Stimulated activated CD8-positive, alpha-beta memory T cell treated with anti-CD3 and anti-CD28 coated beads, Interleukin-15, amount 100 ng/mL, for 24 hours (primary cell): ENCODE measurements around the gene HMGCR.
"Not testable (repeated sequence)": the region's sequence is repeated elsewhere in the genome, so short reads cannot be mapped to it uniquely, and the experiment has no call there.

Source experiments
- DNase-seq: peaks from one replicate; pipeline ENCODE4 v3.0.0-alpha.2; 2020; ENCODE audit warnings: low read depth

Gene HMGCR

DNA sequence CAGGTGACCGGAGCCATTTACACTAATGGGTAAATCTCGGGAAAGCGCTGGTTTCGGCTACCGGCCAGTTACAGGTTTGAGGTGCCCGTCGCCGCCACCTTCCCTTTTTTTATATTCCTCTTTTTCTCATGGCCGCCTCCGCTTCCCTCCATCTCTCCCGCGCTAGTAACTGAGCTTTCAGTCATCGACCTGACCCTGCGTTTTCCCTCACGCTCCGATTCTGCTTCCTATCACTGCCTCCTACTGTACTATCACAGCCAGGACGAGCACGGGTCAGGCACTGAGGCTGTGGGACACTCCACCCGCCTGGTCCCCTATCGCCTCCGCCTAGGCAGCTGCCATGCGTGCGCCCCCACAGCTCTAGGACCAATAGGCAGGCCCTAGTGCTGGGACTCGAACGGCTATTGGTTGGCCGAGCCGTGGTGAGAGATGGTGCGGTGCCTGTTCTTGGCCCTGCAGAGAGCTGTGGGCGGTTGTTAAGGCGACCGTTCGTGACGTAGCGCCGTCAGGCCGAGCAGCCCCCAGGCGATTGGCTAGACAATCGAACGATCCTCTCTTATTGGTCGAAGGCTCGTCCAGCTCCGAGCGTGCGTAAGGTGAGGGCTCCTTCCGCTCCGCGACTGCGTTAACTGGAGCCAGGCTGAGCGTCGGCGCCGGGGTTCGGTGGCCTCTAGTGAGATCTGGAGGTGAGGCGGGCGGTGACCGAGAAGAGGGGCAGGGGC, at the start of gene HMGCR:
TSS of gene HMGCR (plus strand) at position 606 of the 722 bp plus-strand sequence. CDS start 5,386 bp downstream, outside the sequence.
- peak; percentile 83 for DNase-seq

- not testable (repeated sequence) for DNase-seq
Measured at GRCh38 chr5:75291844-75292243, 45.2 kb upstream of the HMGCR start.

DNA sequence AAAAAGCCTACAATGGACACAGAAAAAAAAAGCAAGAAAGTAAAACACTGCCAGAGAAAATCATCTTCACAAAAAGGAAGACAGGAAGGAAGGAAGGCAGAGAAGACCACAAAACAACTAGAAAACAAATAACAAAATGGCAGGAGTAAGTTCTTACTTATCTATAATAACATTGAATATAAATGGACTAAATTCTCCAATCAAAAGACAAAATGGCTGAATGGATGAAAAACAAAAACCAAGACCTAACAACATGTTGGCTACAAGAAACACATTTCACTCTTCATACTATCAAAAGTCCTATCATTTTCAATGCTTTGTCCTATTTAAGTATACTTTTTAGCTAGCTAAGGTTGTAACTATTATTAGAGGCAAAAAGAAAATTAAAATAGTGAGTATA, 36.9 kb upstream of the HMGCR start:
- DNase-seq, result no peak

- DNase-seq, result no peak
Measured at GRCh38 chr5:75303419-75303818, 33.6 kb upstream of the HMGCR start.

DNA sequence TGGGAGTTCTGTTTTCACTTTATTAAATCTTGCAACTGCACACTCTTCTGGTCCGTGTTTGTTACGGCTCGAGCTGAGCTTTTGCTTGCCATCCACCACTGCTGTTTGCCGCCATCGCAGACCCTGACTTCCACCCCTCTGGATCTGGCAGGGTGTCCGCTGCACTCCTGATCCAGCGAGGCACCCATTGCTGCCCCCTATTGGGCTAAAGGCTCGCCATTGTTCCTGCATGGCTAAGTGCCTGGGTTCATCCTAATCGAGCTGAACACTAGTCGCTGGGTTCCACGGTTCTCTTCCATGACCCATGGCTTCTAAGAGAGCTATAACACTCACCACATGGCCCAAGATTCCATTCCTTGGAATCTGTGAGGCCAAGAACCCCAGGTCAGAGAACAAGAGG, 32.5 kb upstream of the HMGCR start:
- DNase-seq, result not testable (repeated sequence)

- DNase-seq, result no peak
Measured at GRCh38 chr5:75306746-75307145, 30.3 kb upstream of the HMGCR start.

DNA sequence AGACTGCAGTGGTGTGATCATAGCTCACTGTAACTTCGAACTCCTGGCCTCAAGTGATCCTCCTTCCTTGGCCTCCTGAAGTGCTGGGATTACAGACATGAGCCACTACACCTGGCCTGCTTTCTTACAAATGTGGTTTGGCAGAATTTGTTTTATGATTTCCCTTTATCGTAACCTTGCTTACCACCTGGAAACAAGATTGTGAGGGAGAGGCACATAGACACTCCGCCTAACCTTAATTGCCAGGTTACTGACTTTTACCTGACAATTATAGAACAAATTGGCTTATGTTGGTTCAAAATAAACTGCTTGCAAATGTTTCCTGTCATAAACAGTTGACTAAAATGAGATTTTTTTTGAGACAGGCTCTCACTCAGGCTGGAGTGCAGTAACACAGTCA, 26.8 kb upstream of the HMGCR start:
- DNase-seq, result no peak

- DNase-seq, result not testable (repeated sequence)
Measured at GRCh38 chr5:75319148-75319547, 17.9 kb upstream of the HMGCR start.

DNA sequence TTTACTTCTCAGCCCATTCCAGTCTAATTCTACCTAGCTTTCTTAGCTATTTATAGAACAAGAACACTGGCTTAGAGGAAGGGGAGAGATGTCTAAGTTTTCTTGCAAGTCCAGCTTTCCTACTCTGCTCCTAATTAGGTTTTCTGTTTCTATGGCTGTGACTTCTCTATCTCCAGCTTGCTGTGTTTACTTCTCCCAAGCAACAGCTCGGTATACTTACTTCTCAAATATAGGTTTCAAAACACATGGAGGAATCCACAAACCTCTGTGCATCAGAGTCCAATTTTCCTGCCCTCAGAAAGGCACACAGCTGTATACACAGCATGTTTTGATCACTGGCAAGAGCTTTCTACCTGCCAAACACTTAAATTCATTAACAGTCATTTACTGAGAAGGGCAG, 17.4 kb upstream of the HMGCR start:
- DNase-seq, result no peak

- DNase-seq, result no peak
Measured at GRCh38 chr5:75320371-75320770, 16.6 kb upstream of the HMGCR start.

- DNase-seq, result no peak
Measured at GRCh38 chr5:75322066-75322465, 15.0 kb upstream of the HMGCR start.

- DNase-seq, result no peak
Measured at GRCh38 chr5:75324791-75325190, 12.2 kb upstream of the HMGCR start.

- no peak for DNase-seq
Measured at GRCh38 chr5:75325242-75325641, 11.8 kb upstream of the HMGCR start.

DNA sequence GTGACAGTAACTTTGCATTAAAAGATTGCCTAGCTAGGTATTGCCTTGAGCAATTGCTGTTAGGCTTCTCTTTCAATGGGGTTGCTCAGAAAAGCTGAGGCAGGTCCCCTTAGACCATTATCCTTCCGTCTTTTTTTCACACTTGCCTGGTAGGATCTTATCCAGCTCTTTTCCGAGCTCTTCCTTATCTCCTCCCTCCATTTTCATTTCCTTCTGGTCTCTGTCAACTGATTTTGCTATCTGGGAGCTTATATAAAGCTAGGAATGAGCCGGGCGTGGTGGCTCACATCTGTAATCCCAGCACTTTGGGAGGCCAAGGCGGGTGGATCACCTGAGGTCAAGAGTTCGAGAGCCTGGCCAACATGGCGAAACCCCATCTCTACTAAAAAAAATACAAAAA, 6.6 kb upstream of the HMGCR start:
- DNase-seq, result no peak

DNA sequence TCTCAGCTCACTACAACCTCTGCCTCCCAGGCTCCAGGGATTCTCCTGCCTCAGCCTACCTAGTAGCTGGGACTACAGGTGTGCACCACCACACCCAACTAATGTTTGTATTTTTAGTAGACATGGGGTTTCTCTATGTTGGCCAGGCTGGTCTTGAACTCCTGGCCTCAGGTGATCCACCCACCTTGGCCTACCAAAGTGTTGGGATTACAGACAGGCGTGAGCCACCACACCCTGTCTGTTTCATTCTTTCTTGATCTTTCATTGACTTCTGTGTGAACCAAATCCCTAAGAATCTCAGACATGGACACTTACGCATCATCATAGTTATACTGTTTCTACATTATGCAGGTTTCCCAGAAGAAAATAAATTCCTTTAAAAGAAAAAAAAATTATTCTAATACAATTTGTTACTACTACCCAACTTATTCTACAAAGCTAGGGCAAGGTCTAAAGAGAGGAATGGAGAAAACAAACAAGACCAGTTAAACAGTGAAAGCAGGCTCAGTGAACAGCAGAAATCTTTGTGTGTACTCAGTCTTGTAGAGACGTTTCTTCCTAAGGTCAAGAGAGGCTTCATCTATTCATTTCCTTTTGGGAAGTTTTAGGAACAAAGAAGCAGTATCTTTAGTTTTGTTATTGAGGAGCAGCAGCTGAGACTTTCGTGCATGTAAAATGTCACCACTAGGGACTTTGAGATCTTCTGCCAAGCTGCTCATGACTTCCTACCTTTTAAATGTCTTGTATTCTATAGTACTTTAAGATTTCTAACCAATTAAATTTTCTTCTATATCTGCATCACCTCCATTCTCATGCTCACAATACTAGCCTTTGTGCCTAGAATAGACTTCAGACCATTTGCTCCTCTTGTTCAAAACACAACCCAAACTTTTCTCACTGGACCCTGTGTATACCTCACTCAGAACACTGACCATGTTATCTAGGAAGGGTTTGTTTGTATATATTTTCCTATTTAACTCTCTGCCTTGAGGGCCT, 5.6 kb upstream of the HMGCR start:
- DNase-seq, result no peak

DNA sequence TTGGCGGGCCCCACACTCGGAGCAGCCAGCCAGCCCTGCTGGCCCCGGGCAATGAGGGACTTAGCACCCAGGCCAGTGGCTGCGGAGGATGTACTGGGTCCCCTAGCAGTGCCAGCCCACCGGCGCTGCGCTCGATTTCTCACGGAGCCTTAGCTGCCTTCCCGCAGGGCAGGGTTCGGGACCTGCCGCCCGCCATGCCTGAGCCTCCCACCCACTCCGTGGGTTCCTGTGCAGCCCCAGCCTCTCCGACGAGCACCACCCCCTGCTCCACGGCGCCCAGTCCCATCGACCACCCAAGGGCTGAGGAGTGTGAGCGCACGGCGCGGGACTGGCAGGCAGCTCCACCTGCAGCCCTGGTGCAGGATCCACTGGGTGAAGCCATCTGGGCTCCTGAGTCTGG, 3.3 kb upstream of the HMGCR start:
- not testable (repeated sequence) for DNase-seq

DNA sequence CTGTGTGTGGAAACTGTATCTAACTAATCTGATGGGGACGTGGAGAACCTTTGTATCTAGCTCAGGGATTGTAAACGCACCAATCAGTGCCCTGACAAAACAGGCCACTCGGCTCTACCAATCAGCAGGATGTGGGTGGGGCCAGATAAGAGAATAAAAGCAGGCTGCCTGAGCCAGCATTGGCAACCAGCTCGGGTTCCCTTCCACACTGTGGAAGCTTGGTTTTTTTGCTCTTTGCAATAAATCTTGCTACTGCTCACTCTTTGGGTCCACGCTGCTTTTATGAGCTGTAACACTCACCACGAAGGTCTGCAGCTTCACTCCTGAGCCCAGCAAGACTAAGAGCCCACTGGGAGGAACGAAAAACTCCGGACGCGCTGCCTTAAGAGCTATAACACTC, 2.6 kb upstream of the HMGCR start:
- DNase-seq, result not testable (repeated sequence)

DNA sequence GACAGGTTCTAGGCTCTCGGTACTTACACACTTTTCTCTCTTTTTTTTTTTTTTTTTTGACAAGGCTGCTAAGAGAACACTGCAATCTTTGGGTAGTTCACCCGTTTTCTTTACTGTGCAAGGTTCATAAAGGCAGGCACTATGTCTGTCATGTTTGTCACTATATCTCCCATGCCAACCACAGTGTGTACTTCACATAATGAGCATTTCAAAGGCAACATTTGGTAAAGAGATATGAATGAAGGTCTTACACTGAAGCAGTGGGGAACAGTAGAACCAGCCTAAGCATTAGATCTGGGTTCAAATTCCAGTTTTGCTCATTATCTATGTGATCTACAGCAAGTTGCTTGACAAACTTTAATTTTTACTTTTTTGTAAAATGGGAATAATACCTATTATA, 1.5 kb upstream of the HMGCR start:
- no peak for DNase-seq

- no peak for DNase-seq
Measured at GRCh38 chr5:75335952-75336614, 937 bp upstream of the HMGCR start.

DNA sequence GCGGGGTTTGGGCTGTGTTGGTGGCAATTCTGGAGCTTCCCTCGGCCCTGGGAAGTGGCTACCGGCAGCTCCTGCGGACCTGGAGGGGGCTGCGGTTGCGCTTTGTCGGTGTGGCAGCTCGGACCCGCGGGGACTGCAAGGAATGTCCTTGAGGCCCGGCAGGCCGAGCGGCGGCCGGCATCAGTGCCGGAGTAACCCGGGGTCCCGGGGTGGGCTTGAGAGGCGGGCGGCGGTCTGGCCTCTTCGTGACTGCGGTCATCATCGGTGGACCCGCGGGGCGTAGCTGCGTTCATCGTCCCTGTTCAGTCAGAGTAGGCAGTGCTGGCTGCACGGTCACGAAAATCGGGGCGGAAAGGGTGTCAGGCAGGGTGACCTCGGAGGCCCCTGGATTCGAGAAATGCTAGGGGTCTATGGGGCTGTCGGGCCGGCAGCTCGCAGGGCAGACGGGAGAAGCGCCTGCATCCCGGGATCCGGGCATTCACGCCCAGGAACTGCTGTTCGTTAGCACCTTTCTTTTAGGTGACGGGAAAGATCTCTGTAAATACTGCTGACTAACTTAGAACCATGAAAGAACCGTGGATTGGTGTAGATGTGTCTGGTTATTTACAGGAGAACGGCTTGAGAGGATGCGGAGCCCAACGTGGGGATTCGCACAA, 474 bp downstream of the HMGCR start:
- DNase-seq, result peak; percentile 6

GRCh38 chr5:75338408-75338807, 1.4 kb downstream of the HMGCR start:
- no peak for DNase-seq
